ENCODE data around the gene NXN.

DNA sequence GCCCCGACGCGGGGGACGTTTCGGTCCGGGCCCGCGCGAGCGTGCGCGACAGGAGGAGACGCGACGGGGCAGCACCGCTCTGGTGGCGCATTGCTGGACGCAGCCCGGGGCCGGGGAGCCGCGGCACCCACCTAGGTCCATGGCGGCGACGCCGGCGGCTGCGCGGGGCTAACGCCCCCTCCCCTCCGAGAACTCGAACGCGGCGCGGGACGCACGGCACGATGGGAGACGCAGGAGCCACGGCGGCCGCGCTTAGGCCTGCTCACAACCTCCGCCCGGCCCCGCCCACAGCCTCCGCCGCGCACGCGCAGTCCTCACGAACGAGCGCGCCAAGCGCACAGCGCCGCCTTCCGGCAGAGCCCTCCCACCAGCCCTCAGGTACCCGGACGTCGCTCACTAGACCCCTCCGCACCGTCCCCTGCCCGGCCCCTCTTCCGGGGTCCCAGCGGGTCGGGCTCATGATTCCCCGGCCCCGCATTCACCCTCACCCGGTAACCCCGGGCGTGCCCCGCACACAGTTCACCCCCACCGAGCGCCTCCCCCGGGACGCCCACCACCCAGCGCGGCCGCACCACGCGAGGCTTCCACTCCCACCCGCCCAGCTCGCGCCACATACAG lies 227.5 kb downstream of the NXN start, which contains the start of gene GEMIN4:
- TF ChIP-seq, protein P1, sequence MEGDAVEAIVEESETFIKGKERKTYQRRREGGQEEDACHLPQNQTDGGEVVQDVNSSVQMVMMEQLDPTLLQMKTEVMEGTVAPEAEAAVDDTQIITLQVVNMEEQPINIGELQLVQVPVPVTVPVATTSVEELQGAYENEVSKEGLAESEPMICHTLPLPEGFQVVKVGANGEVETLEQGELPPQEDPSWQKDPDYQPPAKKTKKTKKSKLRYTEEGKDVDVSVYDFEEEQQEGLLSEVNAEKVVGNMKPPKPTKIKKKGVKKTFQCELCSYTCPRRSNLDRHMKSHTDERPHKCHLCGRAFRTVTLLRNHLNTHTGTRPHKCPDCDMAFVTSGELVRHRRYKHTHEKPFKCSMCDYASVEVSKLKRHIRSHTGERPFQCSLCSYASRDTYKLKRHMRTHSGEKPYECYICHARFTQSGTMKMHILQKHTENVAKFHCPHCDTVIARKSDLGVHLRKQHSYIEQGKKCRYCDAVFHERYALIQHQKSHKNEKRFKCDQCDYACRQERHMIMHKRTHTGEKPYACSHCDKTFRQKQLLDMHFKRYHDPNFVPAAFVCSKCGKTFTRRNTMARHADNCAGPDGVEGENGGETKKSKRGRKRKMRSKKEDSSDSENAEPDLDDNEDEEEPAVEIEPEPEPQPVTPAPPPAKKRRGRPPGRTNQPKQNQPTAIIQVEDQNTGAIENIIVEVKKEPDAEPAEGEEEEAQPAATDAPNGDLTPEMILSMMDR (IDR thresholded peaks at IDR 0.05): peak; percentile 92
- no peak for TF ChIP-seq ZFX (IDR thresholded peaks at IDR 0.05; ENCODE audit: borderline replicate concordance)
